HepG2 (cell line): ENCODE measurements around the gene MARS2. TPM values are rescaled to one million over a fixed set of nuclear protein-coding genes. Genes with fewer than 3 reads are reported as not detected.
A peak's percentile ranks its signal among the peaks of the same experiment; 100 is the strongest.

ENCODE experiments used
- DR1 ChIP-seq: sonication (generic); formaldehyde crosslinking; IDR thresholded peaks from 2 replicates; pipeline ENCODE4 v1.8.0; 2021; ENCODE audit warnings: mild to moderate bottlenecking, missing genetic modification reagents, inconsistent platforms
- ELF1 ChIP-seq: sonication (generic); formaldehyde crosslinking; IDR thresholded peaks from 2 replicates; pipeline ENCODE4 v1.4.0; 2020; ENCODE audit warnings: missing genetic modification reagents
- IKZF5 ChIP-seq: IDR thresholded peaks from 2 replicates; pipeline ENCODE4 v1.6.1; 2018; ENCODE audit warnings: missing genetic modification reagents, mild to moderate bottlenecking, missing compliant biosample characterization
- MAFK ChIP-seq, 2 experiments: IDR thresholded peaks in 1 of 2; conservative IDR thresholded peaks in 1 of 2; 2 replicates each; pipeline ENCODE4 v1.6.1; 2011; ENCODE audit warnings: improper control_type of control experiment in 2 of 2, low read length in 2 of 2
- MEIS2 ChIP-seq: sonication (generic); formaldehyde crosslinking; IDR thresholded peaks from 2 replicates; pipeline ENCODE4 v1.9.0; 2021; ENCODE audit warnings: mild to moderate bottlenecking, missing genetic modification reagents
- NONO ChIP-seq, 2 experiments: fragments of 450-650 bp in 1 of 2; sonication (generic) in 1 of 2; formaldehyde crosslinking in 1 of 2; IDR thresholded peaks in 1 of 2; conservative IDR thresholded peaks in 1 of 2; 2 replicates each; pipeline versions ENCODE4 v1.6.1 to v1.8.0; 2017 to 2022; ENCODE audit warnings: mild to moderate bottlenecking in 1 of 2, missing genetic modification reagents in 1 of 2, moderate library complexity in 1 of 2
- RCOR2 ChIP-seq: IDR thresholded peaks from 2 replicates; pipeline ENCODE4 v1.6.1; 2016; ENCODE audit warnings: missing biosample characterization, missing genetic modification reagents
- ZBTB40 ChIP-seq, 2 experiments: fragments of 450-650 bp in 1 of 2; sonication (generic) in 1 of 2; formaldehyde crosslinking in 1 of 2; IDR thresholded peaks; 2 replicates each; pipeline versions ENCODE4 v1.6.1 to v1.8.0; 2016 to 2022; ENCODE audit warnings: antibody characterized with exemption in 1 of 2, mild to moderate bottlenecking in 1 of 2, missing genetic modification reagents in 1 of 2
- ZNF34 ChIP-seq: sonication (generic); formaldehyde crosslinking; IDR thresholded peaks from 2 replicates; pipeline ENCODE4 v1.4.0; 2020; ENCODE audit warnings: mild to moderate bottlenecking, missing genetic modification reagents, borderline replicate concordance
- ZNF850 ChIP-seq: sonication (generic); formaldehyde crosslinking; conservative IDR thresholded peaks from 2 replicates; pipeline ENCODE4 v1.9.0; 2021; ENCODE audit warnings: mild to moderate bottlenecking, missing genetic modification reagents
- polyA plus RNA-seq, 8 experiments: library from polyadenylated mRNA; depleted of rRNA in 3 of 8; stranded (reverse) in 7 of 8; unstranded in 1 of 8; fragments of >200 nt; fragmentation: Illumina TruSeq in 4 of 8; extraction: Trizol in 4 of 8; gene quantifications; 2 replicates each; pipeline versions ENCODE4 v1.2.1 to v1.2.3, GENCODE V29; 2011 to 2016; ENCODE audit warnings: low read depth in 4 of 8, missing spikeins in 1 of 8, mixed read lengths in 1 of 8; ENCODE audit not compliant: insufficient read depth in 1 of 8
- total RNA-seq, 5 experiments: library from RNA; depleted of rRNA; stranded (reverse); fragments of >200 nt; fragmentation: Illumina TruSeq; extraction: Trizol; gene quantifications; 2 replicates each; pipeline ENCODE4 v1.2.3, GENCODE V29; 2016; ENCODE audit warnings: low read depth in 1 of 5
- TF ChIP-seq, protein P1 (sequence below): sonication (generic); formaldehyde crosslinking; IDR thresholded peaks from 2 replicates; pipeline ENCODE4 v1.4.0; 2020; ENCODE audit warnings: missing genetic modification reagents, borderline replicate concordance
- TF ChIP-seq, protein P2 (sequence below): sonication (generic); formaldehyde crosslinking; IDR thresholded peaks from 2 replicates; pipeline ENCODE4 v1.5.1; 2020; ENCODE audit warnings: missing genetic modification reagents, mild to moderate bottlenecking, borderline replicate concordance

The MARS2 gene
- total and polyA plus RNA-seq, 2 of the 13 experiments (the other 11 are each of a cell fraction or from before 2014, with no cell fraction given), result 6.9 to 16.2 TPM

DNA sequence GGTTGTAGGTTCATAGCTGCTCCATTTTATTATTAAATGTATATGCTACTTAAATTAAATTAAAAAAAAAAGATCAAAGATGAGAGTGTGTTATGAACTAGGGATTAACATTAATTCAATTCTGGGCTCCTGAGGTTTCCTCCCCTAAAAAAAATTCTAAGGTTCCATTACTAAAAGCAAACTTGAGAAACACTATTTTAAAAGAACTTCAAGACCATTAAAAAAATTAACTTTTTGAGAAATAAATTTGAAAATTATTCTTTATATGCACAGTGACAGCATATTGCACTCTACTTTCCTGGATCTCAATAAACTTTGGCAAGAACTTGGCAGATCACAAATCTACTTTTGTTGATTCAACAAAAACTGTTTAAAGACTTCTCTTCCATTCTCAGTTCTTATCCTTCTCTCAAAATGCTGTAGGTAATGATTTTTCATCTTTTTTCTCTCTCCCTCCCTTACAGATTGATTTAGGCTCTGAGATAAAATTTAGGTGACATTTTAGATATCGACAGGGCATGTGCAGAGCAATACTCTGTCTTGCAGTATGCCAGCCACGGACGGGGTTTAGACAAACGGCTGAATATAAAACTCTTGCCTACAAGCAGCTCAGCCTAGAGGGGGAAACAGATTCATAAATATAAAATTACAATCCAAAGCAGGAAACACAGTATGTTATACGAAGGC lies 592 bp upstream of the MARS2 start (continued):
- TF ChIP-seq ZBTB40 (IDR thresholded peaks at IDR 0.05), result no peak
- no peak for TF ChIP-seq ZBTB40 (CRISPR knock-in tag; IDR thresholded peaks at IDR 0.05)
- no peak for TF ChIP-seq ELF1
- peak; percentile 20 to 26; a peak in 2 of 4 replicates for TF ChIP-seq MAFK (conservative IDR thresholded peaks at IDR 0.05 in 1 of 2, IDR thresholded peaks at IDR 0.05 in 1 of 2; ENCODE audit: low read length in 2 of 2)
- no peak for TF ChIP-seq IKZF5
- TF ChIP-seq, protein P1, sequence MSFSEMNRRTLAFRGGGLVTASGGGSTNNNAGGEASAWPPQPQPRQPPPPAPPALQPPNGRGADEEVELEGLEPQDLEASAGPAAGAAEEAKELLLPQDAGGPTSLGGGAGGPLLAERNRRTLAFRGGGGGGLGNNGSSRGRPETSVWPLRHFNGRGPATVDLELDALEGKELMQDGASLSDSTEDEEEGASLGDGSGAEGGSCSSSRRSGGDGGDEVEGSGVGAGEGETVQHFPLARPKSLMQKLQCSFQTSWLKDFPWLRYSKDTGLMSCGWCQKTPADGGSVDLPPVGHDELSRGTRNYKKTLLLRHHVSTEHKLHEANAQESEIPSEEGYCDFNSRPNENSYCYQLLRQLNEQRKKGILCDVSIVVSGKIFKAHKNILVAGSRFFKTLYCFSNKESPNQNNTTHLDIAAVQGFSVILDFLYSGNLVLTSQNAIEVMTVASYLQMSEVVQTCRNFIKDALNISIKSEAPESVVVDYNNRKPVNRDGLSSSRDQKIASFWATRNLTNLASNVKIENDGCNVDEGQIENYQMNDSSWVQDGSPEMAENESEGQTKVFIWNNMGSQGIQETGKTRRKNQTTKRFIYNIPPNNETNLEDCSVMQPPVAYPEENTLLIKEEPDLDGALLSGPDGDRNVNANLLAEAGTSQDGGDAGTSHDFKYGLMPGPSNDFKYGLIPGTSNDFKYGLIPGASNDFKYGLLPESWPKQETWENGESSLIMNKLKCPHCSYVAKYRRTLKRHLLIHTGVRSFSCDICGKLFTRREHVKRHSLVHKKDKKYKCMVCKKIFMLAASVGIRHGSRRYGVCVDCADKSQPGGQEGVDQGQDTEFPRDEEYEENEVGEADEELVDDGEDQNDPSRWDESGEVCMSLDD (CRISPR knock-in tag), result no peak
- TF ChIP-seq RCOR2 (CRISPR knock-in tag), result no peak
- no peak for TF ChIP-seq ZNF850 (CRISPR knock-in tag)
- no peak for TF ChIP-seq NONO (IDR thresholded peaks at IDR 0.05)
- no peak for TF ChIP-seq NONO (CRISPR knock-in tag; conservative IDR thresholded peaks at IDR 0.05)
- TF ChIP-seq, protein P2, sequence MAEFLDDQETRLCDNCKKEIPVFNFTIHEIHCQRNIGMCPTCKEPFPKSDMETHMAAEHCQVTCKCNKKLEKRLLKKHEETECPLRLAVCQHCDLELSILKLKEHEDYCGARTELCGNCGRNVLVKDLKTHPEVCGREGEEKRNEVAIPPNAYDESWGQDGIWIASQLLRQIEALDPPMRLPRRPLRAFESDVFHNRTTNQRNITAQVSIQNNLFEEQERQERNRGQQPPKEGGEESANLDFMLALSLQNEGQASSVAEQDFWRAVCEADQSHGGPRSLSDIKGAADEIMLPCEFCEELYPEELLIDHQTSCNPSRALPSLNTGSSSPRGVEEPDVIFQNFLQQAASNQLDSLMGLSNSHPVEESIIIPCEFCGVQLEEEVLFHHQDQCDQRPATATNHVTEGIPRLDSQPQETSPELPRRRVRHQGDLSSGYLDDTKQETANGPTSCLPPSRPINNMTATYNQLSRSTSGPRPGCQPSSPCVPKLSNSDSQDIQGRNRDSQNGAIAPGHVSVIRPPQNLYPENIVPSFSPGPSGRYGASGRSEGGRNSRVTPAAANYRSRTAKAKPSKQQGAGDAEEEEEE, result no peak
- no peak for TF ChIP-seq DR1 (CRISPR knock-in tag)
- TF ChIP-seq MEIS2 (CRISPR knock-in tag), result no peak
- TF ChIP-seq ZNF34, result no peak
